Ishikawa (cell line): ENCODE measurements around the gene DDX43.

Experiments
- CEBPB ChIP-seq: IDR thresholded peaks from 2 replicates; pipeline ENCODE4 v1.6.1; 2012
- CREB1 ChIP-seq: IDR thresholded peaks from 2 replicates; pipeline ENCODE4 v1.6.1; 2012; ENCODE audit warnings: low read depth
- EGR1 ChIP-seq: IDR thresholded peaks from 2 replicates; pipeline ENCODE4 v1.6.1; 2012
- EP300 ChIP-seq: IDR thresholded peaks from 2 replicates; pipeline ENCODE4 v1.6.1; 2012; ENCODE audit warnings: borderline replicate concordance
- MAX ChIP-seq: IDR thresholded peaks from 2 replicates; pipeline ENCODE4 v1.6.1; 2012
- NFIC ChIP-seq: IDR thresholded peaks from 2 replicates; pipeline ENCODE4 v1.6.1; 2012
- RAD21 ChIP-seq: IDR thresholded peaks from 2 replicates; pipeline ENCODE4 v1.6.1; 2012; ENCODE audit warnings: low read depth
- REST ChIP-seq: IDR thresholded peaks from 2 replicates; pipeline ENCODE4 v1.6.1; 2012; ENCODE audit warnings: low read depth, mild to moderate bottlenecking
- TAF1 ChIP-seq: IDR thresholded peaks from 2 replicates; pipeline ENCODE4 v1.6.1; 2012; ENCODE audit warnings: low read depth, mild to moderate bottlenecking
- TCF12 ChIP-seq: IDR thresholded peaks from 2 replicates; pipeline ENCODE4 v1.6.1; 2012; ENCODE audit warnings: low read depth
- YY1 ChIP-seq: IDR thresholded peaks from 2 replicates; pipeline ENCODE4 v1.6.1; 2012; ENCODE audit warnings: low read depth
- ZBTB7A ChIP-seq: IDR thresholded peaks from 2 replicates; pipeline ENCODE4 v1.6.1; 2012; ENCODE audit warnings: low read depth

- TF ChIP-seq CREB1 (no peak), ZBTB7A (no peak), CEBPB (no peak), TCF12 (no peak), REST (no peak), NFIC (no peak), TAF1 (no peak), MAX (no peak), YY1 (no peak), EGR1 (no peak), EP300 (no peak), RAD21 (no peak)
Observed at GRCh38 chr6:73368675-73369074, 26.0 kb upstream of the DDX43 start.
